Keratinocyte (primary cell): ENCODE measurements around the gene PFN1. TPM values are rescaled to one million over a fixed set of nuclear protein-coding genes. Genes with fewer than 3 reads are reported as not detected.

Experiments used
- DNase-seq: peaks from one replicate; pipeline ENCODE4 v3.0.0-alpha.2; 2011; ENCODE audit warnings: low read depth, missing footprints, low spot score
- FAIRE-seq: peaks from 2 replicates; lab custom pipeline; 2011; peaks lifted over from hg19 to GRCh38; lab: Jason Lieb, UNC
- H2AFZ ChIP-seq: 2 replicates; pipeline ENCODE4 v1.6.0; 2012; ENCODE audit warnings: low read length, control low read depth, inconsistent platforms; ENCODE audit not compliant: control insufficient read depth
- H3K27ac ChIP-seq: 2 replicates; pipeline ENCODE4 v1.5.1; 2011; ENCODE audit warnings: low read length; ENCODE audit not compliant: control insufficient read depth, insufficient read depth
- H3K27me3 ChIP-seq: 3 replicates; pipeline ENCODE4 v1.6.0; 2011; ENCODE audit warnings: low read length; ENCODE audit not compliant: control insufficient read depth, insufficient read depth; ENCODE audit errors: extremely low read depth
- H3K36me3 ChIP-seq, 2 experiments: 2 replicates in 1 of 2; 3 replicates in 1 of 2; pipeline ENCODE4 v1.5.1; 2011; ENCODE audit warnings: low read length in 2 of 2, mild to moderate bottlenecking in 1 of 2; ENCODE audit not compliant: control insufficient read depth in 2 of 2, insufficient read depth in 2 of 2; ENCODE audit errors: extremely low read depth in 1 of 2
- H3K4me1 ChIP-seq: 3 replicates; pipeline ENCODE4 v1.5.1; 2011; ENCODE audit warnings: low read length; ENCODE audit not compliant: control insufficient read depth, insufficient read depth; ENCODE audit errors: extremely low read depth
- H3K4me2 ChIP-seq: 3 replicates; pipeline ENCODE4 v1.6.0; 2011; ENCODE audit warnings: low read depth, low read length; ENCODE audit not compliant: control insufficient read depth, insufficient read depth; ENCODE audit errors: extremely low read depth
- H3K4me3 ChIP-seq, 3 experiments: fragments of 200-600 bp in 1 of 3; sonication (generic) in 1 of 3; 2 replicates in 2 of 3; 3 replicates in 1 of 3; pipeline ENCODE4 v1.5.1; 2011 to 2016; ENCODE audit warnings: low read length in 3 of 3, mild to moderate bottlenecking in 3 of 3, control low read depth in 2 of 3, inconsistent platforms in 1 of 3, low read depth in 1 of 3, mixed read lengths in 1 of 3, mixed run types in 1 of 3, moderate library complexity in 1 of 3; ENCODE audit not compliant: control insufficient read depth in 2 of 3, insufficient read depth in 2 of 3; ENCODE audit errors: extremely low read depth in 1 of 3
- H3K79me2 ChIP-seq: 2 replicates; pipeline ENCODE4 v1.6.0; 2012; ENCODE audit warnings: low read length; ENCODE audit not compliant: control insufficient read depth, insufficient read depth
- H3K9ac ChIP-seq: 3 replicates; pipeline ENCODE4 v1.6.0; 2011; ENCODE audit warnings: low read length; ENCODE audit not compliant: control insufficient read depth, insufficient read depth; ENCODE audit errors: extremely low read depth
- H3K9me1 ChIP-seq: 3 replicates; pipeline ENCODE4 v1.6.0; 2011; ENCODE audit warnings: low read length; ENCODE audit not compliant: control insufficient read depth, insufficient read depth; ENCODE audit errors: extremely low read depth
- H3K9me3 ChIP-seq: 2 replicates; pipeline ENCODE4 v1.5.1; 2012; ENCODE audit warnings: low read depth, low read length; ENCODE audit not compliant: control insufficient read depth
- H4K20me1 ChIP-seq: 3 replicates; pipeline ENCODE4 v1.6.0; 2011; ENCODE audit warnings: low read length; ENCODE audit not compliant: control insufficient read depth, insufficient read depth; ENCODE audit errors: extremely low read depth
- CTCF ChIP-seq, 3 experiments: IDR thresholded peaks in 1 of 3; conservative IDR thresholded peaks in 1 of 3; optimal IDR thresholded peaks in 1 of 3; 2 replicates in 2 of 3; 3 replicates in 1 of 3; pipeline versions ENCODE3 to v1.5.1; 2011; ENCODE audit warnings: low read length in 3 of 3, mild to moderate bottlenecking in 3 of 3, moderate library complexity in 2 of 3, control low read depth in 1 of 3, inconsistent platforms in 1 of 3; ENCODE audit not compliant: insufficient read depth in 2 of 3; ENCODE audit errors: extremely low read depth in 1 of 3
- EZH2 ChIP-seq: IDR thresholded peaks from one replicate; pipeline ENCODE4 v1.6.1; 2012; ENCODE audit warnings: inconsistent platforms, mild to moderate bottlenecking, low read length, moderate library complexity
- dilution Hi-C: fragments of 300-500 bp; cut with MboI; formaldehyde crosslinking; loops from one replicate; pipeline ENCODE4 v1.7.0; 2020; ENCODE audit warnings: low sequenced_read_pairs; ENCODE audit not compliant: extremely low pct_ligation_motif_present
- polyA plus RNA-seq, 5 experiments: library from polyadenylated mRNA; depleted of rRNA in 3 of 5; stranded (reverse) in 3 of 5; stranded (forward) in 1 of 5; unstranded in 1 of 5; fragments of >200 nt; gene quantifications; 1 replicate in 1 of 5; 2 replicates in 3 of 5; 3 replicates in 1 of 5; pipeline versions ENCODE4 v1.2.1 to v1.2.3, GENCODE V29; 2011 to 2012; ENCODE audit warnings: missing spikeins in 2 of 5, low read depth in 1 of 5, low replicate concordance in 1 of 5

Gene PFN1
- polyA plus RNA-seq, 1 donor (not counting 4 experiments of a cell fraction or from before 2014, with no cell fraction given), result 1,435 TPM

GRCh38 chr17:4950746-4951204 lies 2.4 kb upstream of the PFN1 start, which contains the start of gene ENO3:
ENO3 (plus strand) TSS chr17:4951119; CDS start chr17:4951830, 711 bp downstream.
- Histone ChIP-seq H3K4me3 (peak within 1 kb of the TSS; percentile 21 to 62 (median 38)), H3K27ac (peak within 1 kb of the TSS; percentile 74), H3K27me3 (no peaks in the 10 kb centered on the region), H3K4me1 (peaks cover 21% of the 10 kb centered on the region), H4K20me1 (peaks cover 11% of the 10 kb centered on the region), H3K79me2 (peaks cover 23% of the 10 kb centered on the region), H2AFZ (peak within 1 kb of the TSS; percentile 63), H3K4me2 (peak within 1 kb of the TSS; percentile 74), H3K9ac (peak within 1 kb of the TSS; percentile 73), H3K9me1 (peaks cover 2% of the 10 kb centered on the region), H3K36me3 (peaks cover 8 to 16% of the 10 kb centered on the region in 2 experiments), H3K9me3 (no peaks in the 10 kb centered on the region)
- DNase-seq, result no peak
- dilution Hi-C loops, result no loop called here
- FAIRE-seq, result no peak
- TF ChIP-seq CTCF (optimal IDR thresholded peaks at IDR 0.05 in 1 of 3, IDR thresholded peaks at IDR 0.05 in 1 of 3, conservative IDR thresholded peaks at IDR 0.05 in 1 of 3; ENCODE audit: extremely low read depth in 1 of 3, insufficient read depth in 2 of 3, low read length in 3 of 3) (no peak), EZH2 (no peak)

DNA sequence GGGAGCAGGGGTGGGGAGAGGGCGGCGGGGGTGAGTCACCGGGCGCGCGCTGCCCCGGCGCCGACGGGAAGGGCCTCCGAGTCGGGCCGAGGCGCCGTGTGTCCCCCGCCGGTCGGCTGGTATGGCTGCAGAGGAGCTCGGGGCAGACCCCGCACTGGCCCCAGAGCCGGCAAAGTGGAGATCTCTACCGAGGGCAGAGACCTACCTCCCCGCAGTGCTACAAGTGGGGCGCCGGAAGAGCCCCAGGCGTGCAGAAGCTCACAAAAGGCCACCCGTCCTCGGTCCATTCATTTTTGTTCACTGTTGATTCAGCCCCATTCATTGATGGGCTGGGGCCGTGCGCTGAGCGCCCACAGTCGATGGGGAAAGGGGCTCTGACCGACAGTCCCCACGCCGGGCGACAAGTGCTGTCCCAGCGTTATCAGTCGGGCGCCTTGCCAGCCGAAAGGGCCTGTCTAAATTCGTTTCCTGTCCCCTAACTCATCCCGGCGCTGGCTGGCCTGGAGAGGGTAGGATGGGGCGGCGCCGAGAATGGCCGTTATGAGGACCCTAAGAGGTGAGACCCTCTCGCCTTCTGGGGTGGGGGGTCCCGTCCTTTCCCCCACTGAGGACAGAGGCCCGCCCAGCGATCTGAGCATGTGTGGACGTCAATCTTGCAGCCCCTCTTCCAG lies 1.9 kb upstream of the PFN1 start:
- FAIRE-seq, result no peak
- Histone ChIP-seq H3K9me1 (peaks cover 2% of the 10 kb centered on the region), H4K20me1 (peaks cover 11% of the 10 kb centered on the region), H3K36me3 (peaks cover 12 to 18% of the 10 kb centered on the region in 2 experiments), H3K79me2 (peaks cover 29% of the 10 kb centered on the region), H2AFZ (peak overlapping the region; percentile 63), H3K27me3 (no peaks in the 10 kb centered on the region), H3K4me3 (peak overlapping the region; percentile 21 to 62 (median 38)), H3K27ac (peak overlapping the region; percentile 74), H3K4me1 (peaks cover 27% of the 10 kb centered on the region), H3K9me3 (no peaks in the 10 kb centered on the region), H3K4me2 (peak overlapping the region; percentile 74), H3K9ac (peak overlapping the region; percentile 73)
- TF ChIP-seq CTCF (optimal IDR thresholded peaks at IDR 0.05 in 1 of 3, IDR thresholded peaks at IDR 0.05 in 1 of 3, conservative IDR thresholded peaks at IDR 0.05 in 1 of 3; ENCODE audit: extremely low read depth in 1 of 3, insufficient read depth in 2 of 3, low read length in 3 of 3) (no peak), EZH2 (no peak)
- dilution Hi-C loops, result no loop called here
- no peak for DNase-seq
